ENCODE results near the gene CD9. TPM values are rescaled to one million over a fixed set of nuclear protein-coding genes. Genes with fewer than 3 reads are reported as not detected.

The CD9 gene
- polyA plus RNA-seq, 1 donor from 2014 or later = not detected

DNA sequence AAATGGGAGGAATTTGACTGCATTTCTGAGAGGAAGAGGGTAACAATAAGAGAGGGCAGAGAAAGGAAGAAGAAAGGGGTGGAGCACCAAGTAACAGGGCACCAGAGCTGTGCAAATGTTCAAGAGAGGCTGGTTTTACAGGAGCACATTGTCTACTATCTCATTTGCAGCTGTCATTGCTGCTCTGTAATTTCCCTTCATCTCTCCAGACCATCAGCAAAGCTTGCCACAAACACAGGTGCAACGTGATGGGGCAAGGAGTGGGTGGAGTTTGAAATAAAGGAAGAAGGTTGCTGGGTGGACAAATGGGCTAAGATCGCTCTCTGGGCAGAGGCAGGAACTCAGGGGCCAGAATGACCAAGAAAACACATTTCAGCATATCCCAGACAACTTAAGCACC is 62.4 kb downstream of the CD9 start:
- Histone ChIP-seq H3K9ac (ENCODE audit: low read length) (no peak overlapping the region), H3F3A (ENCODE audit: insufficient read depth, low read length, poor library complexity, severe bottlenecking) (no peaks in the 10 kb centered on the region), H3K9me3 (ENCODE audit: low read length) (no peaks in the 10 kb centered on the region), H3K4me3 (ENCODE audit: low read length) (no peak overlapping the region), H3K36me3 (ENCODE audit: insufficient read depth, low read length) (no peaks in the 10 kb centered on the region), H4K20me1 (ENCODE audit: insufficient read depth) (no peaks in the 10 kb centered on the region), H2AFZ (ENCODE audit: low read depth, low read length) (no peak overlapping the region), H3K9me2 (ENCODE audit: insufficient read depth, low read length) (no peaks in the 10 kb centered on the region), H3K4me2 (ENCODE audit: low read length) (no peak overlapping the region), H3K79me2 (replicated peaks; ENCODE audit: insufficient read depth, low read length) (no peaks in the 10 kb centered on the region), H3K27me3 (ENCODE audit: insufficient read depth, low read depth, low read length) (no peaks in the 10 kb centered on the region), H3K27ac (ENCODE audit: low read length) (no peak overlapping the region)
- TF ChIP-seq EP300 (conservative IDR thresholded peaks at IDR 0.05; ENCODE audit: poor library complexity, severe bottlenecking) = no peak
- no peak for TF ChIP-seq MXI1 (conservative IDR thresholded peaks at IDR 0.05; ENCODE audit: poor library complexity, severe bottlenecking)
- TF ChIP-seq EZH2 (IDR thresholded peaks at IDR 0.05; ENCODE audit: borderline replicate concordance, insufficient read depth, low read length, poor library complexity, severe bottlenecking) = no peak
- TF ChIP-seq, protein P1, sequence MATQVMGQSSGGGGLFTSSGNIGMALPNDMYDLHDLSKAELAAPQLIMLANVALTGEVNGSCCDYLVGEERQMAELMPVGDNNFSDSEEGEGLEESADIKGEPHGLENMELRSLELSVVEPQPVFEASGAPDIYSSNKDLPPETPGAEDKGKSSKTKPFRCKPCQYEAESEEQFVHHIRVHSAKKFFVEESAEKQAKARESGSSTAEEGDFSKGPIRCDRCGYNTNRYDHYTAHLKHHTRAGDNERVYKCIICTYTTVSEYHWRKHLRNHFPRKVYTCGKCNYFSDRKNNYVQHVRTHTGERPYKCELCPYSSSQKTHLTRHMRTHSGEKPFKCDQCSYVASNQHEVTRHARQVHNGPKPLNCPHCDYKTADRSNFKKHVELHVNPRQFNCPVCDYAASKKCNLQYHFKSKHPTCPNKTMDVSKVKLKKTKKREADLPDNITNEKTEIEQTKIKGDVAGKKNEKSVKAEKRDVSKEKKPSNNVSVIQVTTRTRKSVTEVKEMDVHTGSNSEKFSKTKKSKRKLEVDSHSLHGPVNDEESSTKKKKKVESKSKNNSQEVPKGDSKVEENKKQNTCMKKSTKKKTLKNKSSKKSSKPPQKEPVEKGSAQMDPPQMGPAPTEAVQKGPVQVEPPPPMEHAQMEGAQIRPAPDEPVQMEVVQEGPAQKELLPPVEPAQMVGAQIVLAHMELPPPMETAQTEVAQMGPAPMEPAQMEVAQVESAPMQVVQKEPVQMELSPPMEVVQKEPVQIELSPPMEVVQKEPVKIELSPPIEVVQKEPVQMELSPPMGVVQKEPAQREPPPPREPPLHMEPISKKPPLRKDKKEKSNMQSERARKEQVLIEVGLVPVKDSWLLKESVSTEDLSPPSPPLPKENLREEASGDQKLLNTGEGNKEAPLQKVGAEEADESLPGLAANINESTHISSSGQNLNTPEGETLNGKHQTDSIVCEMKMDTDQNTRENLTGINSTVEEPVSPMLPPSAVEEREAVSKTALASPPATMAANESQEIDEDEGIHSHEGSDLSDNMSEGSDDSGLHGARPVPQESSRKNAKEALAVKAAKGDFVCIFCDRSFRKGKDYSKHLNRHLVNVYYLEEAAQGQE (IDR thresholded peaks at IDR 0.05; ENCODE audit: borderline replicate concordance) = no peak
- TF ChIP-seq RAD21 (conservative IDR thresholded peaks at IDR 0.05) = no peak
- no peak for TF ChIP-seq TAF1 (IDR thresholded peaks at IDR 0.05; ENCODE audit: low read depth)
- TF ChIP-seq POLR2AphosphoS5 (IDR thresholded peaks at IDR 0.05) = no peak
- TF ChIP-seq, protein P2, sequence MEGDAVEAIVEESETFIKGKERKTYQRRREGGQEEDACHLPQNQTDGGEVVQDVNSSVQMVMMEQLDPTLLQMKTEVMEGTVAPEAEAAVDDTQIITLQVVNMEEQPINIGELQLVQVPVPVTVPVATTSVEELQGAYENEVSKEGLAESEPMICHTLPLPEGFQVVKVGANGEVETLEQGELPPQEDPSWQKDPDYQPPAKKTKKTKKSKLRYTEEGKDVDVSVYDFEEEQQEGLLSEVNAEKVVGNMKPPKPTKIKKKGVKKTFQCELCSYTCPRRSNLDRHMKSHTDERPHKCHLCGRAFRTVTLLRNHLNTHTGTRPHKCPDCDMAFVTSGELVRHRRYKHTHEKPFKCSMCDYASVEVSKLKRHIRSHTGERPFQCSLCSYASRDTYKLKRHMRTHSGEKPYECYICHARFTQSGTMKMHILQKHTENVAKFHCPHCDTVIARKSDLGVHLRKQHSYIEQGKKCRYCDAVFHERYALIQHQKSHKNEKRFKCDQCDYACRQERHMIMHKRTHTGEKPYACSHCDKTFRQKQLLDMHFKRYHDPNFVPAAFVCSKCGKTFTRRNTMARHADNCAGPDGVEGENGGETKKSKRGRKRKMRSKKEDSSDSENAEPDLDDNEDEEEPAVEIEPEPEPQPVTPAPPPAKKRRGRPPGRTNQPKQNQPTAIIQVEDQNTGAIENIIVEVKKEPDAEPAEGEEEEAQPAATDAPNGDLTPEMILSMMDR (IDR thresholded peaks at IDR 0.05; ENCODE audit: poor library complexity, severe bottlenecking) = no peak
- no peak for TF ChIP-seq SMC3 (conservative IDR thresholded peaks at IDR 0.05; ENCODE audit: poor library complexity)

GRCh38 chr12:6263931-6264330 is 63.7 kb downstream of the CD9 start:
- H3K4me3 ChIP-seq (ENCODE audit: low read length) = no peak overlapping the region
- H3K4me2 ChIP-seq (ENCODE audit: low read length) = no peak overlapping the region

More at GRCh38 chr12:6263931-6264330, 63.7 kb downstream of the CD9 start:
- H2AFZ ChIP-seq (ENCODE audit: low read depth, low read length) = no peak overlapping the region
- H4K20me1 ChIP-seq (ENCODE audit: insufficient read depth) = no peaks in the 10 kb centered on the region
- no peaks in the 10 kb centered on the region for H3K36me3 ChIP-seq (ENCODE audit: insufficient read depth, low read length)
- no peak overlapping the region for H3K9ac ChIP-seq (ENCODE audit: low read length)
- TF ChIP-seq POLR2AphosphoS5 (IDR thresholded peaks at IDR 0.05) = no peak
- TF ChIP-seq, protein P1 (IDR thresholded peaks at IDR 0.05; ENCODE audit: borderline replicate concordance) = no peak
- no peak for TF ChIP-seq SMC3 (conservative IDR thresholded peaks at IDR 0.05; ENCODE audit: poor library complexity)
- no peak for TF ChIP-seq EZH2 (IDR thresholded peaks at IDR 0.05; ENCODE audit: borderline replicate concordance, insufficient read depth, low read length, poor library complexity, severe bottlenecking)
- TF ChIP-seq TAF1 (IDR thresholded peaks at IDR 0.05; ENCODE audit: low read depth) = no peak
- no peak for TF ChIP-seq RAD21 (conservative IDR thresholded peaks at IDR 0.05)
- TF ChIP-seq, protein P2 (IDR thresholded peaks at IDR 0.05; ENCODE audit: poor library complexity, severe bottlenecking) = no peak
- TF ChIP-seq MXI1 (conservative IDR thresholded peaks at IDR 0.05; ENCODE audit: poor library complexity, severe bottlenecking) = no peak
- no peak for TF ChIP-seq EP300 (conservative IDR thresholded peaks at IDR 0.05; ENCODE audit: poor library complexity, severe bottlenecking)
- no peaks in the 10 kb centered on the region for H3F3A ChIP-seq (ENCODE audit: insufficient read depth, low read length, poor library complexity, severe bottlenecking)
- no peaks in the 10 kb centered on the region for H3K9me2 ChIP-seq (ENCODE audit: insufficient read depth, low read length)
- H3K9me3 ChIP-seq (ENCODE audit: low read length) = no peaks in the 10 kb centered on the region
- no peak overlapping the region for H3K27ac ChIP-seq (ENCODE audit: low read length)
- H3K79me2 ChIP-seq (replicated peaks; ENCODE audit: insufficient read depth, low read length) = no peaks in the 10 kb centered on the region
- no peaks in the 10 kb centered on the region for H3K27me3 ChIP-seq (ENCODE audit: insufficient read depth, low read depth, low read length)
